Activated CD4-positive, CD25-positive, alpha-beta regulatory T cell treated with anti-CD3 and anti-CD28 coated beads, Interleukin-2, amount 50 U/mL, for 24 hours (primary cell): ENCODE results near the gene TIGD7.
A peak's percentile ranks its signal among the peaks of the same experiment; 100 is the strongest.
"Not testable (repeated sequence)": the region's sequence is repeated elsewhere in the genome, so short reads cannot be mapped to it uniquely, and the experiment has no call there.

Experiments used
- ATAC-seq, 2 donors: fragments of 150-1000 bp; cut with Tn5 transposase; one replicate each; pipeline ENCODE4 v1.10.0; 2021; ENCODE audit warnings: mild to moderate bottlenecking in 1 of 2, moderate library complexity in 1 of 2

TIGD7 gene

GRCh38 chr16:3282103-3282729 is 23.0 kb downstream of the TIGD7 start:
- peak; percentile 16 to 18 for ATAC-seq

- no peak for ATAC-seq
These were observed 23.9 kb downstream of the TIGD7 start for GRCh38 chr16:3281222-3281820.

GRCh38 chr16:3276679-3277078 is 28.6 kb downstream of the TIGD7 start:
- no peak for ATAC-seq

- no peak for ATAC-seq
These were observed 30.3 kb downstream of the TIGD7 start for GRCh38 chr16:3274947-3275346.

- ATAC-seq = no peak
These were observed 30.7 kb downstream of the TIGD7 start for GRCh38 chr16:3274490-3274889.

GRCh38 chr16:3271281-3271680 is 33.9 kb downstream of the TIGD7 start:
- not testable (repeated sequence) for ATAC-seq

GRCh38 chr16:3270718-3271117 is 34.5 kb downstream of the TIGD7 start:
- not testable (repeated sequence) for ATAC-seq

- ATAC-seq = no peak
These were observed 36.9 kb downstream of the TIGD7 start for GRCh38 chr16:3268294-3268693.

GRCh38 chr16:3266873-3267537 is 38.2 kb downstream of the TIGD7 start:
- no peak for ATAC-seq

- ATAC-seq = peak; percentile 91 to 96
These were observed 40.8 kb downstream of the TIGD7 start for GRCh38 chr16:3264137-3265036.

- ATAC-seq = no peak
These were observed 42.7 kb downstream of the TIGD7 start for GRCh38 chr16:3262517-3262916.

- no peak for ATAC-seq
These were observed 45.4 kb downstream of the TIGD7 start for GRCh38 chr16:3259836-3260235.

- ATAC-seq = no peak
These were observed 48.3 kb downstream of the TIGD7 start for GRCh38 chr16:3256866-3257465.

GRCh38 chr16:3256146-3256865 is 48.9 kb downstream of the TIGD7 start, which contains the start of gene MEFV:
TSS of gene MEFV (minus strand) at chr16:3256633. CDS start at chr16:3256587, 46 bp downstream.
- no peak for ATAC-seq

- no peak for ATAC-seq
These were observed 50.9 kb downstream of the TIGD7 start for GRCh38 chr16:3254309-3254708.

GRCh38 chr16:3252967-3253366 is 52.3 kb downstream of the TIGD7 start:
- ATAC-seq = no peak

- ATAC-seq = no peak
These were observed 55.8 kb downstream of the TIGD7 start for GRCh38 chr16:3249451-3249850.

GRCh38 chr16:3249020-3249419 is 56.2 kb downstream of the TIGD7 start:
- ATAC-seq = no peak
